Common myeloid progenitor, CD34-positive (primary cell): ENCODE measurements around the gene TRPV6.

ENCODE experiments used
- CTCF ChIA-PET: fragments of 350-600 bp; sonication (Branson Sonifier 250); formaldehyde crosslinking; loops from one replicate; lab custom pipeline; 2021; ENCODE audit warnings: antibody characterized with exemption; lab: Charles Lee
- POLR2A ChIA-PET: fragments of 350-600 bp; sonication (Branson Sonifier 250); formaldehyde crosslinking; loops from one replicate; lab custom pipeline; 2021; ENCODE audit warnings: antibody characterized with exemption; lab: Charles Lee
- DNase-seq, 3 donors: peaks; one replicate each; pipeline versions ENCODE4 v3.0.0 to v3.0.0-alpha.2; 2013
- H3K27ac ChIP-seq, 2 experiments: 1 replicate in 1 of 2; 2 replicates in 1 of 2; pipeline ENCODE4 v1.7.0; 2013; ENCODE audit warnings: inconsistent platforms in 2 of 2, low read length in 2 of 2, mild to moderate bottlenecking in 2 of 2, low read depth in 1 of 2, moderate library complexity in 1 of 2; ENCODE audit not compliant: severe bottlenecking in 2 of 2, insufficient read depth in 1 of 2, poor library complexity in 1 of 2
- H3K27me3 ChIP-seq, 5 experiments: replicated peaks in 2 of 5; 1 replicate in 3 of 5; 2 replicates in 2 of 5; pipeline versions ENCODE4 v1.6.1 to v1.7.0; 2013; ENCODE audit warnings: low read length in 4 of 5, mild to moderate bottlenecking in 2 of 5, moderate library complexity in 2 of 5, inconsistent platforms in 1 of 5; ENCODE audit not compliant: insufficient read depth in 5 of 5, control insufficient read depth in 4 of 5
- H3K36me3 ChIP-seq, 4 experiments: 1 replicate in 2 of 4; 2 replicates in 2 of 4; pipeline versions ENCODE4 v1.6.1 to v1.7.0; 2013; ENCODE audit warnings: low read length in 3 of 4, control low read depth in 1 of 4, mild to moderate bottlenecking in 1 of 4; ENCODE audit not compliant: control insufficient read depth in 4 of 4, insufficient read depth in 4 of 4
- H3K4me1 ChIP-seq, 4 experiments: 1 replicate in 3 of 4; 2 replicates in 1 of 4; pipeline versions ENCODE4 v1.6.1 to v1.7.1; 2013; ENCODE audit warnings: low read length in 3 of 4, mild to moderate bottlenecking in 3 of 4, control low read depth in 1 of 4, inconsistent platforms in 1 of 4, moderate library complexity in 1 of 4; ENCODE audit not compliant: control insufficient read depth in 4 of 4, insufficient read depth in 4 of 4; ENCODE audit errors: control extremely low read depth in 1 of 4
- H3K4me3 ChIP-seq, 7 experiments: 1 replicate in 4 of 7; 2 replicates in 3 of 7; pipeline versions ENCODE4 v1.5.1 to v1.7.0; 2013; ENCODE audit warnings: mild to moderate bottlenecking in 7 of 7, low read length in 6 of 7, moderate library complexity in 6 of 7, inconsistent platforms in 2 of 7, low read depth in 2 of 7, control low read depth in 1 of 7; ENCODE audit not compliant: insufficient read depth in 4 of 7, control insufficient read depth in 1 of 7; ENCODE audit errors: extremely low read depth in 1 of 7
- H3K9me3 ChIP-seq, 5 experiments: 1 replicate in 4 of 5; 2 replicates in 1 of 5; pipeline versions ENCODE4 v1.6.1 to v1.7.1; 2013; ENCODE audit warnings: low read length in 4 of 5, mild to moderate bottlenecking in 2 of 5, inconsistent platforms in 1 of 5, low read depth in 1 of 5, moderate library complexity in 1 of 5; ENCODE audit not compliant: control insufficient read depth in 4 of 5, insufficient read depth in 2 of 5; ENCODE audit errors: control extremely low read depth in 1 of 5
- WGBS: methylation state at CpG from one replicate; pipeline ENCODE4 v1.1.5; 2013; ENCODE audit not compliant: insufficient coverage; 5-methylcytosine and 5-hydroxymethylcytosine counted together

Gene TRPV6

DNA sequence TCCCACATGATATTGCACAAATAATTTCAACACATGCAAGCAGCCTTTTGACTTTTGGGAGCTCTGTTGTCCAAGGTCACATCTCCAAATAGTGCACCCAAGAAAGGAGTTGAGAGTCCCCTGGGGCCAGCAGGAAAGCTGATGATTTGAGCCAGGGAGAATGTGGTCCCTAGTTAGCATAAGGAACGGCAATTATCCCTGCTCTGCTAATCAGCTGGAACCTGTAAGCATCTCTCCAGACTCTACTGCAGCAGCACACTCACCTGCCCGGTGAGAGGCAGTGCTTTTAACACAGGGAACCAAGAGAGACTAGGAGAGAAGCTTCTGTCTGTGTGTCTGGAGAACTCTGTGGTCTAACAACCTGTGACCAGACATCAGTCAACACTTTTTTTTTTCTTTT lies 31.0 kb upstream of the TRPV6 start:
- no peak overlapping the region for H3K4me3 ChIP-seq
- H3K9me3 ChIP-seq = no peaks in the 10 kb centered on the region
- ChIA-PET CTCF (interaction anchor here (0.6 to 1.0 kb wide), 2 partner anchors 51 to 877 kb away, joined by 3 to 4 read pairs; no protein-coding TSS in a partner anchor), POLR2A (no interaction called here)
- H3K27me3 ChIP-seq = peaks cover 0 to 2% (median 0%) of the 10 kb centered on the region in 5 experiments
- H3K36me3 ChIP-seq = no peaks in the 10 kb centered on the region
- H3K27ac ChIP-seq = no peak overlapping the region
- WGBS = 67% methylated on average over 1 of the region's 2 CpGs
- H3K4me1 ChIP-seq = peaks cover 0 to 2% (median 0%) of the 10 kb centered on the region in 4 experiments
- DNase-seq = no peak

DNA sequence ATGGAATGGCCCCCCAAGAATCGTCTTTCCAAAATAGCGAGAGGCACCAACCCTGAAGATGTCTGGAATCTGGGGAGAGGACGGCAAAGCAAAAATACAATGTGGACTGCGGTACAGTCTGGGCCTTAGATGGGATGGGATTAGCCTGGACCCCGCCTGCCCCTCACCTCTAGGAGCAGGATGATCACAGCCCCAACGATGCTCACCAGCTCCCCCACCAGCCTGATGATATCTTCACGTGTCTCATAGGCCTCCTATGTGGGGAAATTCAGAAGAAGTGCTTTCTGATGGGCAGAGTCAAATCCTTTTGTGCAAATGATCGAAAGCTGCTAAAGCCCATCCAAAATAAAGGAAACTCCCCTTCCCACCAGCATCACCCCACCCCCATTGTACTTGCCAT lies 29.8 kb upstream of the TRPV6 start:
- WGBS = 96% methylated on average over 6 of the region's 8 CpGs
- DNase-seq = no peak
- H3K4me1 ChIP-seq = peaks cover 0 to 2% (median 0%) of the 10 kb centered on the region in 4 experiments

DNA sequence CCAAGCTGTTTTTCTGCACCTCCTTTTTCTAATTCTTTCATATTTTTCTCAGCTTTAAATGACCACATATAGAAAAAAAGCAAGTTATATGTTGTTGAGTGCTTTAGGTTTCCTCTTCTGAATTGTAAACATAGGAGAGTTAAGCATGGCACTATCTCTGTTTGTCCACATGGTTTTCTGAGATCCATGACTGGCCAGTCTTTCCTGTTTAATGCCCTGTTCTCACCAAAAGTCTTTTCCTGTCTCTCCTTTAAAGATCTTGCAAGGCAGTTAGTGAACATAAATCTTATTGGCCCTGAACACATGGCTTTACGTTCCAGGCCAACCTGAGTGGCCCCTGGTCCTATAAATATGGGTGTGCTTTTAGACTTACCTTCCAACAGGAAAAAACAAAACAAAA lies 28.6 kb upstream of the TRPV6 start:
- ChIA-PET CTCF (interaction anchor here (1.2 kb wide), 2 partner anchors 12 to 41 kb away, joined by 4 read pairs; no protein-coding TSS in a partner anchor), POLR2A (no interaction called here)
- Histone ChIP-seq H3K4me1 (peaks cover 0 to 2% (median under 1%) of the 10 kb centered on the region in 4 experiments), H3K27me3 (peaks cover 0 to 2% (median 0%) of the 10 kb centered on the region in 5 experiments), H3K9me3 (no peaks in the 10 kb centered on the region), H3K4me3 (no peak overlapping the region), H3K27ac (no peak overlapping the region), H3K36me3 (no peaks in the 10 kb centered on the region)
- no peak for DNase-seq
- no CpG with 5 or more reads among the region's 1 CpG for WGBS

More for the DNA sequence above, 29.8 kb upstream of the TRPV6 start:
- Histone ChIP-seq H3K4me3 (no peak overlapping the region), H3K9me3 (no peaks in the 10 kb centered on the region), H3K27ac (no peak overlapping the region), H3K27me3 (peaks cover 0 to 2% (median 0%) of the 10 kb centered on the region in 5 experiments), H3K36me3 (no peaks in the 10 kb centered on the region)
- ChIA-PET CTCF (interaction anchor here (1.2 kb wide), 2 partner anchors 10 to 42 kb away, joined by 3 to 4 read pairs; no protein-coding TSS in a partner anchor), POLR2A (no interaction called here)

DNA sequence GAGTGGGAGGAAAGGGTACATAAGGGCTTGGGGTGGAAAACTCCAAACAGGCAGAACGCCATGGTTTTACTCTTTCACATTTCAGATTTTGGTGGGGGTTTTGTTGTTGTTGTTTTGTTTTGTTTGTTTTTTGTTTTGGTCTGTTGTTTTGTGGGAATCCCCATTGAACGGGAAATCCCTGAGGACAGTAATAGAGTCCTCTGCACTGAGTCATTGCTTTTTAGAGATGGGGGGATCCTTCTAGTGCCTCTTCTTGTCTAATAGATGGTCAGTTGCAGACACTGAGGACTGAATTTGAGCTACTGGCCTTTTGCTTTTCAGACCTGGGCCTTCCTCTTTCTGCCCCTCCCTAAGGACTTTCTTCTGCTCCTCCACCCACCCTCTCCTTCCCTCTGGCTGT lies 28.0 kb upstream of the TRPV6 start:
- Histone ChIP-seq H3K9me3 (no peaks in the 10 kb centered on the region), H3K4me3 (no peak overlapping the region), H3K27me3 (peaks cover 0 to 2% (median 0%) of the 10 kb centered on the region in 5 experiments), H3K27ac (no peak overlapping the region), H3K4me1 (peaks cover 0 to 2% (median 1%) of the 10 kb centered on the region in 4 experiments), H3K36me3 (no peaks in the 10 kb centered on the region)
- DNase-seq = no peak
- POLR2A ChIA-PET = no interaction called here
- CTCF ChIA-PET = interaction anchor here (0.7 to 1.2 kb wide), 2 partner anchors 12 to 33 kb away, joined by 3 to 4 read pairs; no protein-coding TSS in a partner anchor
- 89% methylated on average over 1 of the region's 2 CpGs for WGBS

DNA sequence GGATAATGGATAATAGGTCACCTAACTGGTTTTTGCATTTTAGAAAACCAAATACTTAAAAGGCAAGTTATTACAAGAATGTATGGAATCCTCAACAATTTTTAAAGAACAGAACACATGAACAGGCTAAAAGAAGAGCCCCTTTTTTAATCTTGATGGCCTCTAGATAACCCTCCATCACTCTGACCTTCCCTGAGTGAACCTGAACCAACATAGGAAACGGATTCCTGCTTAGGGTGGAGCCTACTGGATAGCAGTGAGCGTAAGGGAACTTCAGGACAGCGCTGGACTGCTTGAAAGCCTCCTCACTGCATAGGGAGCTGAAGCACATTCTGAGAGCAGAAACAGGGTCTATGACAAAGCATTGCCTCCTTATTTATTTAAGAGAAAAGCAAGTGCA lies 27.5 kb upstream of the TRPV6 start:
- ChIA-PET CTCF (interaction anchor here (0.7 kb wide), 1 partner anchor 33 kb away, joined by 3 read pairs; no protein-coding TSS in a partner anchor), POLR2A (no interaction called here)
- 96% methylated on average over 3 of the region's 3 CpGs for WGBS

DNA sequence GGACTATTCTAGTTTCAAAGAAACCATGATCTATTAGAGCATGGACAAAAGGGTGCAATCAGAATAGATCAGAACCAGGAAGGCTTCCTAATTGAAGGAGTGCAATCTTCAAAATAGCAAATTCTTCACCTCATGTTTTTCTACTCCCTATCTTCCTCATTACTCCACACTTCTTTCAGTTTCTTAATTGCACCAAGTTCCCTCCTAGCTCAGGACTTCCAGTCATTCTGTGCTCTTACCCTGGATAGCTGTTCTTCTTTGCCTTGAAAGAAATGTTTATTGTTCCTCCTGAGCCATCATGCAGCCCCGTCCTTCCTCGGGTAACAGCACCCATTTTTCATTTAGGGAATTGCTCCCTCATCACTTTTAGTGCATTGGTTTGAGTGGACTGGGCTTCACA lies 24.9 kb upstream of the TRPV6 start:
- CTCF ChIA-PET = interaction anchor here (0.9 to 2.5 kb wide), 14 partner anchors 9 to 308 kb away, joined by 3 to 12 read pairs (median 6); partner anchors contain the start of gene TRPV5
- Histone ChIP-seq H3K27ac (no peak overlapping the region), H3K36me3 (no peaks in the 10 kb centered on the region), H3K27me3 (peaks cover 0 to 2% (median 0%) of the 10 kb centered on the region in 5 experiments), H3K4me1 (peaks cover 0 to 2% (median 1%) of the 10 kb centered on the region in 4 experiments), H3K9me3 (peaks cover 0 to 3% (median 0%) of the 10 kb centered on the region in 5 experiments), H3K4me3 (no peak overlapping the region)
- WGBS = no CpG with 5 or more reads among the region's 2 CpGs
- POLR2A ChIA-PET = no interaction called here
- DNase-seq = no peak

More for the DNA sequence above, 27.5 kb upstream of the TRPV6 start:
- H3K4me1 ChIP-seq = peaks cover 0 to 2% (median 1%) of the 10 kb centered on the region in 4 experiments
- H3K36me3 ChIP-seq = no peaks in the 10 kb centered on the region
- peaks cover 0 to 2% (median 0%) of the 10 kb centered on the region in 5 experiments for H3K27me3 ChIP-seq
- DNase-seq = no peak
- H3K9me3 ChIP-seq = no peaks in the 10 kb centered on the region
- H3K27ac ChIP-seq = no peak overlapping the region
- no peak overlapping the region for H3K4me3 ChIP-seq

DNA sequence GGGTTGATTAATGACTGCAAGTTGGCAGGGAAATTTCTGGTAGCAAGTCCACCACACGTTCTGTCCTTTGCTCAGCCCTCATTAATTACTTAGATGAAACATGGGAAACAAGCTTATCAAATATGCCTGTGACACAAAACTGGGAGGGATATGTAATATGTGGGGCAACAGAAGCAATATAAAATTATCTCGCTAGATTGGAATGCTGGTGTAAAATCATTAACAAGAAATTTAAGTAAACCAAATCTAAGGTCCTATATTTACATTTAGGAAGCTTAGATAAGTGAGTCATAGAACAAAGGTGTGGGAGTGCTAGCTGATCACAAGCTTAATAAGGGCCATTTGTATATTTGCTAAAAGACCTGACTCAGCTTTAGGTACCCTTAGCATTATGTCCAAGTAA lies 24.5 kb upstream of the TRPV6 start:
- H3K36me3 ChIP-seq = no peaks in the 10 kb centered on the region
- H3K27ac ChIP-seq = no peak overlapping the region
- no CpG with 5 or more reads among the region's 2 CpGs for WGBS
- H3K9me3 ChIP-seq = peaks cover 0 to 3% (median 0%) of the 10 kb centered on the region in 5 experiments
- H3K27me3 ChIP-seq = peaks cover 0 to 2% (median 0%) of the 10 kb centered on the region in 5 experiments
- H3K4me1 ChIP-seq = peaks cover 0 to 2% (median 1%) of the 10 kb centered on the region in 4 experiments
- no peak overlapping the region for H3K4me3 ChIP-seq
- ChIA-PET POLR2A (no interaction called here), CTCF (interaction anchor here (0.9 to 2.5 kb wide), 13 partner anchors 9 to 308 kb away, joined by 3 to 12 read pairs (median 6); partner anchors contain the start of gene TRPV5)
- DNase-seq = no peak
